NCI-H774 (cell line): ENCODE results near the gene COPA.
A peak's percentile ranks its signal among the peaks of the same experiment; 100 is the strongest.

Experiments used
- DNase-seq: peaks from one replicate; lab custom pipeline; 2025; lab: John Stamatoyannopoulos, UW

The COPA gene

GRCh38 chr1:160264795-160265307, 78.2 kb downstream of the COPA start:
- no peak for DNase-seq

- peak; percentile 98 for DNase-seq
These were observed 80.9 kb downstream of the COPA start, which contains the start of gene DCAF8 for GRCh38 chr1:160261893-160262794. DCAF8 (minus strand) TSS chr1:160262549; CDS start chr1:160244008, 18,541 bp downstream.

GRCh38 chr1:160261556-160261892, 81.5 kb downstream of the COPA start:
- DNase-seq: no peak

GRCh38 chr1:160260406-160261382, 82.4 kb downstream of the COPA start:
- DNase-seq: peak; percentile 7

GRCh38 chr1:160258177-160258798, 84.8 kb downstream of the COPA start:
- DNase-seq: no peak

GRCh38 chr1:160257411-160258015, 85.5 kb downstream of the COPA start:
- no peak for DNase-seq

GRCh38 chr1:160256396-160257046, 86.5 kb downstream of the COPA start:
- no peak for DNase-seq

- DNase-seq: no peak
These were observed 87.2 kb downstream of the COPA start for GRCh38 chr1:160255781-160256300.

GRCh38 chr1:160251687-160252526, 91.1 kb downstream of the COPA start:
- DNase-seq: peak; percentile 35

GRCh38 chr1:160251011-160251410, 92.0 kb downstream of the COPA start:
- DNase-seq: no peak

GRCh38 chr1:160247053-160247452, 96.0 kb downstream of the COPA start:
- no peak for DNase-seq

- no peak for DNase-seq
These were observed 97.6 kb downstream of the COPA start for GRCh38 chr1:160245434-160245833.

- no peak for DNase-seq
These were observed 98.8 kb downstream of the COPA start for GRCh38 chr1:160244209-160244608.

- no peak for DNase-seq
These were observed 99.3 kb downstream of the COPA start for GRCh38 chr1:160243767-160244166.

GRCh38 chr1:160239582-160240299, 103.3 kb downstream of the COPA start:
- DNase-seq: no peak
